ENCODE data around the gene PACRG.

Gene PACRG

GRCh38 chr6:162868397-162868796, 140.6 kb downstream of the PACRG start:
- no peak for DNase-seq

DNA sequence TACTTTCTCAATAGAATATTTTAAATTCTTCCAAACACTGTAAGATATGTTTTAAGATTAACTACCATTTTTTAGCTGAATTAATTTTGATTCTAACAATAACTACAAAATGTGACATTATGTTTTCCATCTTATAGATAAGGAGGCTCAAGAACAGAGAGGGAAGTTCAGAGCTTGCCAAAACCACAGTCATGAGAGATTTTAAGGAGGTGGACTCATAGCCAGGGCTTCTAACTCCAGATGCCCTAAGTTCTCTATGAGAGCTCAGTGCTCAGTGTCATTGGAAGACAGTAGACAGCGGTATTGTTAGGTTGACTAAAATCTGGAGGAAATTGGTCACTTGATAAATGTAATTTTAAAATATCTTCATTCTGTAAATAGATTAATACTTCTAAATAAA, 144.2 kb downstream of the PACRG start:
- DNase-seq = no peak

GRCh38 chr6:162873537-162873936, 145.8 kb downstream of the PACRG start:
- no peak for DNase-seq

GRCh38 chr6:162875070-162875469, 147.3 kb downstream of the PACRG start:
- no peak for DNase-seq

GRCh38 chr6:162882801-162883481, 155.2 kb downstream of the PACRG start:
- no peak for DNase-seq

GRCh38 chr6:162887981-162888689, 160.4 kb downstream of the PACRG start:
- DNase-seq = no peak

DNA sequence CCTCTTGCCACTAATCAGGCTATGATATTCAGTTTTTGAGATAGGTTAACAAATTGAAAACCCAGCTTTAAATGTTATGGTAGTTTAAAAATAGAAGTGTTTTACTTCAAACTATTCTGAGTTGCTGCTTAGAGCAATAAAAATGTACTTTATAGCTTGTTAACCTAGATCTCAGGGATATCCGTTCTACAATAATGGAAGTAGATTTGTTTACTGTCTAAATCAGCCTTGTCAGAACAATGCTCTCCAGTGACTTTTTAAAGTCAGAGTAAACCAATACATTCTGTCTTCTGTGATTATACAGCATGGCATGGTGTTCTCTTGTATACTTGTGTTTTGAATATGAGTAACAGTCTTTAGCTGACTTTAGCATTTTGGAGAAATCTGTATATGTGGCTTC, 161.5 kb downstream of the PACRG start:
- DNase-seq = no peak

DNA sequence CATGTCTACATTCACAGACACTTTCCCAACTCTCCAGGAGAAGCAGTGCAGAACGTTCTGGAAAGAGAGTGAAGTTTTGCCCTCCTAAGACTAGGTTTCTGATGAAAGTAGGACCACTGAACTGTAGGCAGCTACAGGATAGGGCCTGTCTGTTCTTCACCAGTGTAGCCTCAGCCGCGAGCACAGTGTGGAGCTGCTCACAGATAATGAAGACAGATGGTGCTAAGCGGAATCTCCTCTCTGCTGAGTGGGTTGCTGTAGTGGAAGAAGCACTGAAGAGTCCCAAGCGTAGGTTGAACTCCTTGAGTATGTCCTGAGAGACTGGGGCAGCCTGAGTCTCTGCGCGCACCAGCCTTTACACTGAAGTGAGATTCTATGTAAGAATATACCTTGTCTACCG, 170.2 kb downstream of the PACRG start:
- no peak for DNase-seq

DNA sequence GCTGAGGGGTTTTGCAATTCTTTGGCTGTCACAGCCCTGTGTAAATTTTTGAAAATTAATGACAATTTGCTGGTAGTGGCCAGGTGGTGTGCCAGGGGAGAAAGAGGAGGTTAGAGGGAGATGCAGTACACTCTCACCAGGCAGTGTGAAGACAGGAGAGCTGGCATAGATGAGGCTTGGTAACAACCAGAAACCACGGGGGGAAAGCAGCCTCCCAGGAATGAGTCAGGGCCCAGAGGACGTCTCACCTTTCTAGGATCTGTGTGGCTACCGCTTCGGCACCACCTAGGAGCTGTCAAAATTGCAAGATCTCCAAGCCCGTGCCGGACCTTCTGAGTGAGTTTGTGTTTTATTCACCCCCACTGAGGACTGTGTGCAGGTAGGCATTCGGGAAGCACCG, 171.4 kb downstream of the PACRG start:
- DNase-seq = no peak

DNA sequence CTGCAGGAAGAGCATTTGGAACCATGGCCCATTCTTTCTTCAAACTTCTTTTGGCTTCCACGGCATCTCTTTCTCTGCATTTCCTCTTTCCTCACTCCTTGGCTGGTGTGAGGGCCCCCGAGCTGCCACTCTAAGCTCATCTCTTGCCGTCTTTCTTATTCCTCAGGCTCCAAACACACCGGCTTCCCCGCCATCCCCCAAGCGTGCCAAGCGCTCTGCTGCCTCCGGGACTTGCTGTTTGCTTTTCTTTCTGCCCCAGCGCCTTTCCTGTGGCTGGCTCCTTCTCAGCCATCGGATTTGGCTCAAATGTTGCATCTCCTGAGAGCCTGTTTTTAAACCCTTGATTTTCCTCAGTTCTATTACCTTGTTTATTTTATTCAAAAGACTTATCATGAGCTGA, 172.7 kb downstream of the PACRG start:
- no peak for DNase-seq

GRCh38 chr6:162904069-162904663, 176.4 kb downstream of the PACRG start:
- DNase-seq = no peak

GRCh38 chr6:162906479-162906878, 178.7 kb downstream of the PACRG start:
- DNase-seq = no peak

DNA sequence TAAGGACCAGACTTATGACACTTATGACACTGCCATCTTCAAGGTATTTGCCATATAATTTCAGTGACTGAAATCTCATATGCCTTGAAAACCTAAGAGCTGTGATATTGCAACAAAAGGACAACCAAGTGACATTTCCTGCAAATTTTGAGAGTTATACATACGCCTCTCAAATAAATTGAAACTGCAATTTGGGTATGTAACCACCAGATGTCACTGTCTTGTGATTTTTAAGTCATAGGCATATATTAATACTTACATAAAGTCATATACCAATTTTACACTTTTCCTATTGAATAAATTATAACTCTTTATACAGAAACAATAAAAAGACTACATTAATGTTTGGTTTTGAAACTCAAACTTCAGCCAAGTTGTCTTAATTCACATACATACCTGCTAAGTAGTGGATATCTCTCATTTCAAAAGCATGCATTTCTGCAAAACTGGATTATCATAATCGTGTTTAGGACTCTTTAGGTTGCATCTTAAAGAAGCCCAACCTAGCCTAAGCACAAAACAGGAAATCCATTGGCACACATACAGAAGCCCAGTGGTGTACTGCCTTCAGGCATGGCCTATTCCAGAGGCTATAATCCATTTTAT, 180.2 kb downstream of the PACRG start:
- no peak for DNase-seq

DNA sequence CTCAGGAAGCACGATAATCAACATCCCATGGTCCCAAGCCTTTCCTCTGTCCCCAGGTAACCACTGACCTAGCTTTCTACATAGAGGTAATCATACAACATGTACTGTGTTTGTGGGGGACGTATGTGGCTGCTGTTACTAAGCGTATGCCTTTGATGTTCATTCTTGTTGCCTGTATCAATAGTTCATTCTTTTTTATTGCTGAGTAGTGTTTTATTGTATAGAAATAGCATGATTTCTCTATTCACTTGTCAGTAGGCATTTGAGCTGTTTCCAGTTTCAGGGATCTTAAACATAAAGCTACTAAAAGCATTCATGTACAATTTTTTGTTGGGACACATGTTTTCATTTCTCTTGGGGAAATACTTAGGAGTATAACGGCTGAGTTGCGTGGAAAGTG, 185.4 kb downstream of the PACRG start:
- no peak for DNase-seq

GRCh38 chr6:162917506-162917905, 189.7 kb downstream of the PACRG start:
- no peak for DNase-seq

- DNase-seq = no peak
These were observed 193.3 kb downstream of the PACRG start for GRCh38 chr6:162921062-162921461.

DNA sequence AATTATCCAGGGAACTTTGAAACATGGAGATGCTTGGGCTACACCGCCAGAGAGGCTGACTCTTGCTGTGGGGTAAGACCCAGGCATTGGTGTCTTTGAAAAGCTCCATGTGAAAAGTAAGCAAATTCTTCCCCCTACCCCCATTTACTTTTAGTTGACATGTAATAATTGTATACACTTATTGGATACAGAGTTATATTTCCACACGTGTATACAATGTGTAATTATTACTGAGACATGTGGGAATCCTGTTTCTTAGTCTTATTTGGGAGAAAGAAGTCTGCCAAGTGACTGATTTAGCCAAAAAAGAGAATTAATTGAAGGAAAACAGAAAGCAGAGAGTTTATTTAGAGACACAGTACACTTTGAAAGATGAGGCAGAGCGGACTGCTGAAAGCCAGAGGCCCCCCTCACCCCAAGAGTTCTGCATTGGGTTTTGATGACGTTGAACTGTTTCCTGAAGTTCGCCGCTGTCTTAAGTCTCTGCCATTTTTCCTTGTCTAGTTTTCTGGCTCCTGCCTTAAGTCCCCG, 193.8 kb downstream of the PACRG start:
- DNase-seq = no peak

- DNase-seq = no peak
These were observed 194.9 kb downstream of the PACRG start for GRCh38 chr6:162922563-162923166.

DNA sequence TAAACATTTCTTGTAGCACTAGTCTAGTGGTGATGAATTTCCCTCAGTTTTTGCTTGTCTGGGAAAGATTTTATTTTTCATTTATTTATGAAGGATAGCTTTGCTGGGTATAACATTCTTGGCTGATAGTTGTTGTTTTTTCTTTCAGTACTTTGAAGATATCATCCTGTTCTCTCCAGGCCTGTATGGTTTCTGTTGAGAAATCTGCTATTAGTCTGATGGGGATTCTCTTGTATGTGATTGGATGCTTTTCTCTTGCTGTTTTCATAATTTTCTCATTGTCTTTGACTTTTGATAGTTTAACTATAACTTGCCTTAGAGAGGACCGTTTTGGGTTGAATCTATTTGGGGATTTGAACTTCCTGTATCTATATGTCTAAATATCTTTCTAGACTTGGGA, 207.1 kb downstream of the PACRG start:
- no peak for DNase-seq

DNA sequence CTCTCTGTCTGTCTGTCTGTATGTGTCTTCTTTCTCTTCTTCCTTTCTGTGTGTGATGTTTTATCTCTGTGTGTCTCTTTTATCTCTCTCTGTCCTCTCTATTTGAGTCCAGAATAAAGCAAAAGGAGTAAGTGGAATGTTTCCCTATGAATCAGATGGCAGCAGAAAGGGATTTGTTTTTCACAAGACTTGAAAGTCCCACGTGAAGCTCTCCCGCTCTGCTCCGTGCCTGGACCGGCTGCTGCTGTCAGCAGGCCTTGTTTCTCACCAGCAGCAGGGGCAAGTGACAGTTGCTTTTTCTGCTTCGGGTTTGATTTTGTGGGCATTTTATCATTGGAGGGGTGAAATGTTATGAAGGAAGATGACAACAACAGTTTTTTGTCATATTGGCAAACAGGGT, 212.7 kb downstream of the PACRG start:
- DNase-seq = no peak

DNA sequence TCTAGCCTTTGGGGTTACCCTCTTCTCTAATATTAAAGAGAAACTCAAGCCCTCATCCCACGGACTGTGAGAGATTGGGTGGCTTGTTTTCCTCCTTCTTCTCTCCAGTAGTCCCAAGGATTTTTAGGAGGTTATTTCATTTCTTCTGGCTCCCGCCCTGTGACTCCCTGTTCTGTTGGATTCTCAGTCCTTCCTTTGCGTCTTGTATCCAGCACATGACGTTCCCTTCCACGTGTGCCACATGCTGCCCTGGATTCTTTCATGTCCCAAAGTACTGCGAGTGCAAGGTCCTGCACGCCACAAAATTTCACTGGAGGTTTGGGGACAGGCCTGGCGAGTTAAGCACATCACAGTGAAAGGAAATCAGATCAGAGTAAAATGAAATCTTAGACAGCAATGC, 213.4 kb downstream of the PACRG start:
- no peak for DNase-seq

DNA sequence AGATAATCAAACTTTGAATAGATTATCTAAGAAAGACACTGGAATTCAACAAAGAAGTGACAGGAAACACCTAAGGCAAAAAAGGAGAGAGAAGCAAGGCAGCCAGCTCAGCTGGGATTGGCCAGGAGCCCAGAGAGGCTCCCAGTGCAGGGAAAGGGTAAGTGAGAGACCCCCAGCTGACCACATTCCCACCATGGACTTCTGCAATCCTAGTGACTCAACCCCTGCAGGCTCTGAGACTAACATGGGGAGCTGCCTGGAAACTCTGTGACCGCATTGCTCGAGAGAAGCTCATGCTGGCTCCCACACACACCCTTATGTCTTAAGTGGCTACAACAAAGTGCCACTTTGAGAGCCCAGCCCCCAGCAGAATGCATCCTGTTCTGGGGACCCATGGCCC, 215.1 kb downstream of the PACRG start:
- no peak for DNase-seq

GRCh38 chr6:162943369-162943768, 215.6 kb downstream of the PACRG start:
- no peak for DNase-seq

Measured in stimulated activated CD8-positive, alpha-beta memory T cell treated with anti-CD3 and anti-CD28 coated beads, Interleukin-4, amount 100 ng/mL, for 48 hours (primary cell).